Measurements from ENCODE around the gene KLHDC7B. TPM values are rescaled to one million over a fixed set of nuclear protein-coding genes. Genes with fewer than 3 reads are reported as not detected.

Gene KLHDC7B
- total and polyA plus RNA-seq, 2 experiments from 2014 or later: 0.75 to 1.7 TPM

- Histone ChIP-seq H3K4me3 (no peak overlapping the region), H3K36me3 (replicated peaks; ENCODE audit: insufficient read depth, low read depth) (no peaks in the 10 kb centered on the region), H3K4me2 (no peak overlapping the region), H3K27ac (no peak overlapping the region), H3K79me2 (no peaks in the 10 kb centered on the region), H2AFZ (no peak overlapping the region), H3K9me3 (ENCODE audit: low read depth) (no peaks in the 10 kb centered on the region), H4K20me1 (ENCODE audit: insufficient read depth, poor library complexity, severe bottlenecking) (peaks cover 3% of the 10 kb centered on the region), H3K4me1 (ENCODE audit: insufficient read depth) (no peaks in the 10 kb centered on the region), H3K27me3 (no peaks in the 10 kb centered on the region), H3K9me2 (replicated peaks; ENCODE audit: insufficient read depth) (no peaks in the 10 kb centered on the region)
- WGBS (ENCODE audit: low lambda C conversion rate, missing lambda C conversion rate): 92% methylated on average over 26 of the region's 26 CpGs
- DNase-seq (ENCODE audit: low spot score): no peak
- TF ChIP-seq, protein P1, sequence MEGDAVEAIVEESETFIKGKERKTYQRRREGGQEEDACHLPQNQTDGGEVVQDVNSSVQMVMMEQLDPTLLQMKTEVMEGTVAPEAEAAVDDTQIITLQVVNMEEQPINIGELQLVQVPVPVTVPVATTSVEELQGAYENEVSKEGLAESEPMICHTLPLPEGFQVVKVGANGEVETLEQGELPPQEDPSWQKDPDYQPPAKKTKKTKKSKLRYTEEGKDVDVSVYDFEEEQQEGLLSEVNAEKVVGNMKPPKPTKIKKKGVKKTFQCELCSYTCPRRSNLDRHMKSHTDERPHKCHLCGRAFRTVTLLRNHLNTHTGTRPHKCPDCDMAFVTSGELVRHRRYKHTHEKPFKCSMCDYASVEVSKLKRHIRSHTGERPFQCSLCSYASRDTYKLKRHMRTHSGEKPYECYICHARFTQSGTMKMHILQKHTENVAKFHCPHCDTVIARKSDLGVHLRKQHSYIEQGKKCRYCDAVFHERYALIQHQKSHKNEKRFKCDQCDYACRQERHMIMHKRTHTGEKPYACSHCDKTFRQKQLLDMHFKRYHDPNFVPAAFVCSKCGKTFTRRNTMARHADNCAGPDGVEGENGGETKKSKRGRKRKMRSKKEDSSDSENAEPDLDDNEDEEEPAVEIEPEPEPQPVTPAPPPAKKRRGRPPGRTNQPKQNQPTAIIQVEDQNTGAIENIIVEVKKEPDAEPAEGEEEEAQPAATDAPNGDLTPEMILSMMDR (IDR thresholded peaks at IDR 0.05; ENCODE audit: poor library complexity): no peak
- TF ChIP-seq EZH2 (IDR thresholded peaks at IDR 0.05; ENCODE audit: borderline replicate concordance) (no peak), EZH2phosphoT487 (IDR thresholded peaks at IDR 0.05; ENCODE audit: low read depth, severe bottlenecking, unreplicated experiment) (no peak)
Measured at GRCh38 chr22:50571264-50572175, 25.8 kb downstream of the KLHDC7B start.

GRCh38 chr22:50572965-50573364 is 27.3 kb downstream of the KLHDC7B start:
- no peak overlapping the region for H3K4me3 ChIP-seq
- no peak overlapping the region for H3K27ac ChIP-seq
- H3K9me2 ChIP-seq (replicated peaks; ENCODE audit: insufficient read depth): no peaks in the 10 kb centered on the region
- peaks cover 3% of the 10 kb centered on the region for H4K20me1 ChIP-seq (ENCODE audit: insufficient read depth, poor library complexity, severe bottlenecking)
- H3K9me3 ChIP-seq (ENCODE audit: low read depth): no peaks in the 10 kb centered on the region
- DNase-seq (ENCODE audit: low spot score): no peak
- 100% methylated on average over 8 of the region's 11 CpGs for whole genome bisulfite sequencing (ENCODE audit: low lambda C conversion rate, missing lambda C conversion rate)
- no peak overlapping the region for H3K4me2 ChIP-seq
- no peak overlapping the region for H2AFZ ChIP-seq
- H3K4me1 ChIP-seq (ENCODE audit: insufficient read depth): no peaks in the 10 kb centered on the region
- H3K79me2 ChIP-seq: no peaks in the 10 kb centered on the region
- TF ChIP-seq, protein P1 (IDR thresholded peaks at IDR 0.05; ENCODE audit: poor library complexity): no peak
- TF ChIP-seq EZH2phosphoT487 (IDR thresholded peaks at IDR 0.05; ENCODE audit: low read depth, severe bottlenecking, unreplicated experiment): no peak
- no peak for TF ChIP-seq EZH2 (IDR thresholded peaks at IDR 0.05; ENCODE audit: borderline replicate concordance)
- no peaks in the 10 kb centered on the region for H3K36me3 ChIP-seq (replicated peaks; ENCODE audit: insufficient read depth, low read depth)
- no peaks in the 10 kb centered on the region for H3K27me3 ChIP-seq

GRCh38 chr22:50573491-50574382 is 28.0 kb downstream of the KLHDC7B start:
- peaks cover 3% of the 10 kb centered on the region for H4K20me1 ChIP-seq (ENCODE audit: insufficient read depth, poor library complexity, severe bottlenecking)
- no peaks in the 10 kb centered on the region for H3K79me2 ChIP-seq
- H3K9me2 ChIP-seq (replicated peaks; ENCODE audit: insufficient read depth): no peaks in the 10 kb centered on the region
- H3K27ac ChIP-seq: no peak overlapping the region
- no peak for DNase-seq (ENCODE audit: low spot score)
- WGBS (ENCODE audit: low lambda C conversion rate, missing lambda C conversion rate): 98% methylated on average over 26 of the region's 26 CpGs
- no peak overlapping the region for H3K4me3 ChIP-seq
- no peak overlapping the region for H2AFZ ChIP-seq
- no peaks in the 10 kb centered on the region for H3K36me3 ChIP-seq (replicated peaks; ENCODE audit: insufficient read depth, low read depth)
- TF ChIP-seq, protein P1 (IDR thresholded peaks at IDR 0.05; ENCODE audit: poor library complexity): no peak
- TF ChIP-seq EZH2phosphoT487 (IDR thresholded peaks at IDR 0.05; ENCODE audit: low read depth, severe bottlenecking, unreplicated experiment) (no peak), EZH2 (IDR thresholded peaks at IDR 0.05; ENCODE audit: borderline replicate concordance) (no peak)
- H3K4me2 ChIP-seq: no peak overlapping the region
- no peaks in the 10 kb centered on the region for H3K9me3 ChIP-seq (ENCODE audit: low read depth)
- no peaks in the 10 kb centered on the region for H3K4me1 ChIP-seq (ENCODE audit: insufficient read depth)
- H3K27me3 ChIP-seq: no peaks in the 10 kb centered on the region

All from hepatocyte (in vitro differentiated cells).